ENCODE measurements around the gene GLRA3. TPM values are rescaled to one million over a fixed set of nuclear protein-coding genes. Genes with fewer than 3 reads are reported as not detected.
"Not testable (repeated sequence)": the region's sequence is repeated elsewhere in the genome, so short reads cannot be mapped to it uniquely, and the experiment has no call there.

Gene GLRA3
- total RNA-seq, 4 donors from 2014 or later, result not detected

DNA sequence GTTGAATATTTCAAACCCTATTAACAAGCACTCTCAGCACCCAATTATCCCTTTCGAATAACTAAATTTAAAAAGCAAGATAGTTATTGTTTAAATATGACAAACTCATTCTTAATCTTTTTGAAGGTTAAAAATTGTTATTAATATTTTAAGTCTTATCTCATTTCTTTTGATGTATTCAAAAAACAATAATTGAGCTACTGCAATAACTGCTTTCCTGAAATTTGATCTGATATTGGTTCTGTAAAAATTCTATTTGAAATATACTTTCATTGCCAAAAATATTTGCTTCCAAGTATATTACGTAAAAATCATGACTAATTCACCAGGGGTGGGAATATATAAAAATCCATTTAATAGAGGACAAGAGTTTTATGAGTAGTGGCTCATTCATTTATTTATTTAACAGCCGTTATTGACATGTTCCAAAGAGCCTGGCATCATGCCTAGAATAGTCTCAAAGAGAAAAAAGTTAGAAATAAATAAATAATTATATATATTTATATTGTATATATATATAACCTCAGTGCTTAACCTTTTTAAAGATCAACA is 34.4 kb downstream of the GLRA3 start:
- 40 to 48% methylated on average over 3 of the region's 3 CpGs for WGBS, 2 donors
- Histone ChIP-seq H3K27me3 (no peaks in the 10 kb centered on the region), H3K9me3 (peaks cover 0 to 8% (median 0%) of the 10 kb centered on the region in 4 donors), H3K27ac (no peak overlapping the region), H3K36me3 (no peaks in the 10 kb centered on the region), H3K4me3 (no peak overlapping the region), H3K4me1 (no peaks in the 10 kb centered on the region)
- TF ChIP-seq EP300 (IDR thresholded peaks at IDR 0.05) (no peak), POLR2A (IDR thresholded peaks at IDR 0.05) (no peak)
- TF ChIP-seq, protein P1, sequence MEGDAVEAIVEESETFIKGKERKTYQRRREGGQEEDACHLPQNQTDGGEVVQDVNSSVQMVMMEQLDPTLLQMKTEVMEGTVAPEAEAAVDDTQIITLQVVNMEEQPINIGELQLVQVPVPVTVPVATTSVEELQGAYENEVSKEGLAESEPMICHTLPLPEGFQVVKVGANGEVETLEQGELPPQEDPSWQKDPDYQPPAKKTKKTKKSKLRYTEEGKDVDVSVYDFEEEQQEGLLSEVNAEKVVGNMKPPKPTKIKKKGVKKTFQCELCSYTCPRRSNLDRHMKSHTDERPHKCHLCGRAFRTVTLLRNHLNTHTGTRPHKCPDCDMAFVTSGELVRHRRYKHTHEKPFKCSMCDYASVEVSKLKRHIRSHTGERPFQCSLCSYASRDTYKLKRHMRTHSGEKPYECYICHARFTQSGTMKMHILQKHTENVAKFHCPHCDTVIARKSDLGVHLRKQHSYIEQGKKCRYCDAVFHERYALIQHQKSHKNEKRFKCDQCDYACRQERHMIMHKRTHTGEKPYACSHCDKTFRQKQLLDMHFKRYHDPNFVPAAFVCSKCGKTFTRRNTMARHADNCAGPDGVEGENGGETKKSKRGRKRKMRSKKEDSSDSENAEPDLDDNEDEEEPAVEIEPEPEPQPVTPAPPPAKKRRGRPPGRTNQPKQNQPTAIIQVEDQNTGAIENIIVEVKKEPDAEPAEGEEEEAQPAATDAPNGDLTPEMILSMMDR (IDR thresholded peaks at IDR 0.05), result no peak
- no peak for DNase-seq (ENCODE audit: low spot score in 2 of 2)

DNA sequence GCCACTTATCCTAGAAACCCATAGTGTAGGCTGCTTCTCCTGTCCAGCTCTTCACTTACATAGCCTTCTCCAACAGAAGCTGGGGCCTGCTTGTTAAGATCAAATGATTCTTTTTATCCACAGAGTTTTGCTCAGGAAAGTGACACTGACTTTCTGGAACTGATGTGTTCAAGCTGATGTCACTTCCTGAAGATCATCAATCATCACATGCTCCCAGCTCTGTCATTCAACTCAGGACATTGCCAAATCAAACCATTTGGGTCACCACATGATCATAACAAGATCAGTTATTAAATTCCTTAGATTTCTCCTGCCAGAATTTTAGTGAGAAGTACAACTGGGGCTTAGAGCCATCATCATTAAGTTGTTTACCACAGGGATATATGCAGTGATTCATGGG is 39.4 kb downstream of the GLRA3 start:
- no peak for DNase-seq (ENCODE audit: low spot score in 2 of 2)
- no peak for TF ChIP-seq POLR2A (IDR thresholded peaks at IDR 0.05)
- TF ChIP-seq EP300 (IDR thresholded peaks at IDR 0.05), result no peak
- TF ChIP-seq, protein P1 (IDR thresholded peaks at IDR 0.05), result no peak
- Histone ChIP-seq H3K27me3 (no peaks in the 10 kb centered on the region), H3K27ac (no peak overlapping the region), H3K4me1 (no peaks in the 10 kb centered on the region), H3K9me3 (peaks cover 0 to 8% (median 0%) of the 10 kb centered on the region in 4 donors), H3K4me3 (no peak overlapping the region), H3K36me3 (no peaks in the 10 kb centered on the region)

DNA sequence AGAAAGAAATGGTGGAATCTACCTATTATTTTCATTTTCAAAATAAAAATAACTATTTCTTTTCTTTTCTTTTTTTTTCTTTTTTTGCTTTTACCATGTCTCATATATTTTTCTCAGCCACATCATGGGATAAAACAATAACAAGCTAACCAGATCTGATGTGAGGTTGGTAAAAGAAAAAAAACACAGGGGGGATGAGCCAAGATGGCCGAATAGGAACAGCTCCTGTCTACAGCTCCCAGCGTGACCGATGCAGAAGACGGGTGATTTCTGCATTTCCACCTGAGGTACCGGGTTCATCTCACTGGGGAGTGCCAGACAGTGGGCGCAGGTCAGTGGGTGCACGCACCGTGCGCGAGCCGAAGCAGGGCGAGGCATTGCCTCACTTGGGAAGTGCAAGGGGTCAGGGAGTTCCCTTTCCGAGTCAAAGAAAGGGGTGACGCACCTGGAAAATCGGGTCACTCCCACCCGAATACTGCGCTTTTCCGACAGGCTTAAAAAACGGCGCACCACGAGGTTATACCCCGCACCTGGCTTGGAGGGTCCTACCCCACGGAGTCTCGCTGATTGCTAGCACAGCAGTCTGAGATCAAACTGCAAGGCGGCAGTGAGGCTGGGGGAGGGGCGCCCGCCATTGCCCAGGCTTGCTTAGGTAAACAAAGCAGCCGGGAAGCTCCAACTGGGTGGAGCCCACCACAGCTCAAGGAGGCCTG is 50.6 kb downstream of the GLRA3 start:
- H3K27me3 ChIP-seq, result not testable (repeated sequence)
- 90 to 95% methylated on average over 17 to 23 of the region's 28 CpGs for WGBS, 2 donors

DNA sequence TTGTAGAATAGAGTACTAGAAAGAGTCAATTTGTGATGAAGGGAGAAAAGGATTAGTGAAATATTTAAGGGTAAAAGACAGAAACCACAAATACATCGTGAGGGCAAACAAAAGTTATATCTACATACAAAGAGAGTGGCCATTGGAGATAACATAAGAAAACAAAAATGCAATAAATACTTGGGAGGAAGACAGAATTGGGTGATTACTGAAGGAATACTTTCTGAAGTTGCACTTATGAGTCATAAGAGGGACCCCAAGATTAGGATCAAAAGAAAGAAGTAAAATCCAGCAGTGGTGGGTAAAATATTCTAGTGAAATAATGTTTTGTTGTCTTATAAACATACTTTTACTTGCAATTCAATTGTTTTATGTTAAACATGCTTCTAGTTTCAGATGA is 53.7 kb downstream of the GLRA3 start:
- Histone ChIP-seq H3K4me1 (no peaks in the 10 kb centered on the region), H3K27me3 (no peaks in the 10 kb centered on the region), H3K27ac (no peak overlapping the region), H3K36me3 (no peaks in the 10 kb centered on the region), H3K4me3 (no peak overlapping the region), H3K9me3 (no peaks in the 10 kb centered on the region)
- WGBS, 2 donors, result 0 to 27% methylated on average over 1 of the region's 1 CpG
- TF ChIP-seq, protein P1 (IDR thresholded peaks at IDR 0.05), result no peak
- TF ChIP-seq EP300 (IDR thresholded peaks at IDR 0.05), result no peak
- no peak for TF ChIP-seq POLR2A (IDR thresholded peaks at IDR 0.05)
- no peak for DNase-seq (ENCODE audit: low spot score in 2 of 2)

More for the DNA sequence above, 50.6 kb downstream of the GLRA3 start:
- DNase-seq (ENCODE audit: low spot score in 2 of 2); H3K27ac ChIP-seq; H3K9me3 ChIP-seq; H3K4me1 ChIP-seq; H3K36me3 ChIP-seq; H3K4me3 ChIP-seq: not testable (repeated sequence)

DNA sequence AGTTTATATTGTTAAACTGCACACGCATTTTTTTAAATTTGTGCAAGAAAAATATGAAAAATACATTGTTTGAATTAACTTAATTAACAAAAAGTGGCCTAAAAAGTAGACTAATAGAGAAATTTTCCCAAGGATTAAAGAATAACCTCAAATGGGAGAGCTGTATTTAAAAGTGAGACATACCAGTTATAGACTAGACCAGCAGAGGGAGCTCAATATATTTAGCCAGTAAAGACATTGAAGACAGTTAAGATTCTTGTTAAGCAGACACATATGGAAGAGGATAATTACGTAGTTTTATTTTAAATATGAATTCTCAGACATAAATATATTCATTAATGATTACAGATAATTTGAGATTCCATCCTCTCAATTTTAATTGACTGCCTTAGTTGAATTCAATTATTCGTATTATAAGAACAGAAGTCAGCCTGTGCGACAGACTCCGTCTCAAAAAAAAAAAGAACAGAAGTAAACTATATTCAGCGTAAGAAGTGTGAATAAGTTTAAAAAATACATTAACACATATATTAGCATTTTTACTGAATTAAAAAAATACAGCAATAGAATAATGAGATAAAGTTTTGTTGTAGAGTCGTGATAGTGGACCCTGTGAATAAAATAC is 64.8 kb downstream of the GLRA3 start:
- H3K9me3 ChIP-seq, result no peaks in the 10 kb centered on the region
- no peak overlapping the region for H3K4me3 ChIP-seq
- no peak overlapping the region for H3K27ac ChIP-seq
- WGBS, 2 donors, result 61 to 67% methylated on average over 7 of the region's 7 CpGs
- H3K27me3 ChIP-seq, result no peaks in the 10 kb centered on the region
- H3K36me3 ChIP-seq, result no peaks in the 10 kb centered on the region
- no peak for DNase-seq (ENCODE audit: low spot score in 2 of 2)
- no peaks in the 10 kb centered on the region for H3K4me1 ChIP-seq
- TF ChIP-seq POLR2A (IDR thresholded peaks at IDR 0.05) (no peak), EP300 (IDR thresholded peaks at IDR 0.05) (no peak)
- TF ChIP-seq, protein P1 (IDR thresholded peaks at IDR 0.05), result peak in 4 of 5 experiments; percentile 23 to 48 (median 36)

Measured in tibial nerve (tissue), 4 donors.